ENCODE measurements around the gene ELF3.

GRCh38 chr1:202013603-202014002 is 3.2 kb downstream of the ELF3 start:
- TF ChIP-seq CTCF (IDR thresholded peaks at IDR 0.05; ENCODE audit: low read depth, low read length) (no peak), POLR2A (IDR thresholded peaks at IDR 0.05; ENCODE audit: extremely low read depth, insufficient read length) (no peak)
